Measurements from ENCODE around the gene LSM14B.
"Not testable (repeated sequence)": the region's sequence is repeated elsewhere in the genome, so short reads cannot be mapped to it uniquely, and the experiment has no call there.

Gene LSM14B

GRCh38 chr20:62147528-62147927 is 25.3 kb downstream of the LSM14B start:
- no peak for DNase-seq

GRCh38 chr20:62148383-62148782 is 26.1 kb downstream of the LSM14B start:
- not testable (repeated sequence) for DNase-seq

GRCh38 chr20:62148908-62149314 is 26.6 kb downstream of the LSM14B start:
- DNase-seq = no peak

- DNase-seq = no peak
These were observed 27.4 kb downstream of the LSM14B start for GRCh38 chr20:62149532-62150309.

- no peak for DNase-seq
These were observed 28.0 kb downstream of the LSM14B start for GRCh38 chr20:62150310-62150575.

GRCh38 chr20:62151225-62151624 is 28.9 kb downstream of the LSM14B start:
- DNase-seq = no peak

GRCh38 chr20:62151835-62152364 is 29.6 kb downstream of the LSM14B start:
- DNase-seq = no peak

- no peak for DNase-seq
These were observed 33.4 kb downstream of the LSM14B start for GRCh38 chr20:62155428-62156253.

GRCh38 chr20:62156254-62156556 is 33.9 kb downstream of the LSM14B start:
- no peak for DNase-seq

- peak; percentile 44 to 61 for DNase-seq
These were observed 34.5 kb downstream of the LSM14B start for GRCh38 chr20:62156592-62157386.

- no peak for DNase-seq
These were observed 35.3 kb downstream of the LSM14B start for GRCh38 chr20:62157387-62158087.

- no peak for DNase-seq
These were observed 35.8 kb downstream of the LSM14B start for GRCh38 chr20:62158088-62158400.

GRCh38 chr20:62158541-62158940 is 36.3 kb downstream of the LSM14B start:
- DNase-seq = no peak

GRCh38 chr20:62159052-62159451 is 36.8 kb downstream of the LSM14B start:
- no peak for DNase-seq

- no peak for DNase-seq
These were observed 37.6 kb downstream of the LSM14B start for GRCh38 chr20:62159839-62160238.

- DNase-seq = no peak
These were observed 38.0 kb downstream of the LSM14B start for GRCh38 chr20:62160253-62160652.

- DNase-seq = no peak
These were observed 38.6 kb downstream of the LSM14B start for GRCh38 chr20:62160876-62161275.

- DNase-seq = no peak
These were observed 39.1 kb downstream of the LSM14B start for GRCh38 chr20:62161347-62161746.

GRCh38 chr20:62162765-62163484 is 40.6 kb downstream of the LSM14B start:
- no peak for DNase-seq

GRCh38 chr20:62163485-62163865 is 41.2 kb downstream of the LSM14B start:
- no peak for DNase-seq

- no peak for DNase-seq
These were observed 41.9 kb downstream of the LSM14B start for GRCh38 chr20:62163986-62164762.
